Measurements from ENCODE around the gene CRACR2B.

GRCh38 chr11:839875-840617 lies 12.3 kb downstream of the CRACR2B start:
- TF ChIP-seq MAFK (conservative IDR thresholded peaks at IDR 0.05 in 1 of 2, IDR thresholded peaks at IDR 0.05 in 1 of 2; ENCODE audit: low read length in 2 of 2) (no peak), NR3C1 (CRISPR knock-in tag; IDR thresholded peaks at IDR 0.05) (no peak), ZNF274 (CRISPR knock-in tag; IDR thresholded peaks at IDR 0.05) (no peak; the same call in 1 of the 2 replicates), POLR2A (IDR thresholded peaks at IDR 0.05; ENCODE audit: insufficient read depth in 1 of 2, low read depth in 2 of 2, low read length in 2 of 2) (no peak), MXD3 (CRISPR knock-in tag; IDR thresholded peaks at IDR 0.05) (no peak), KDM1A (CRISPR knock-in tag; IDR thresholded peaks at IDR 0.05) (no peak), HOXA9 (CRISPR knock-in tag; IDR thresholded peaks at IDR 0.05; ENCODE audit: borderline replicate concordance) (no peak), ZNF740 (CRISPR knock-in tag; IDR thresholded peaks at IDR 0.05) (peak; percentile 64; the same call in 1 of the 2 replicates), HINFP (CRISPR knock-in tag; IDR thresholded peaks at IDR 0.05; ENCODE audit: low read depth) (no peak), EP300 (IDR thresholded peaks at IDR 0.05; ENCODE audit: low read depth in 2 of 2, low read length in 2 of 2) (no peak), EP300 (CRISPR knock-in tag; IDR thresholded peaks at IDR 0.05; ENCODE audit: borderline replicate concordance) (no peak), RFX5 (IDR thresholded peaks at IDR 0.05; ENCODE audit: low read depth, low read length) (no peak), ZSCAN30 (CRISPR knock-in tag; IDR thresholded peaks at IDR 0.05) (no peak), ZNF781 (CRISPR knock-in tag; IDR thresholded peaks at IDR 0.05; ENCODE audit: borderline replicate concordance, not compliant biosample characterization) (no peak)
- TF ChIP-seq, protein P1, sequence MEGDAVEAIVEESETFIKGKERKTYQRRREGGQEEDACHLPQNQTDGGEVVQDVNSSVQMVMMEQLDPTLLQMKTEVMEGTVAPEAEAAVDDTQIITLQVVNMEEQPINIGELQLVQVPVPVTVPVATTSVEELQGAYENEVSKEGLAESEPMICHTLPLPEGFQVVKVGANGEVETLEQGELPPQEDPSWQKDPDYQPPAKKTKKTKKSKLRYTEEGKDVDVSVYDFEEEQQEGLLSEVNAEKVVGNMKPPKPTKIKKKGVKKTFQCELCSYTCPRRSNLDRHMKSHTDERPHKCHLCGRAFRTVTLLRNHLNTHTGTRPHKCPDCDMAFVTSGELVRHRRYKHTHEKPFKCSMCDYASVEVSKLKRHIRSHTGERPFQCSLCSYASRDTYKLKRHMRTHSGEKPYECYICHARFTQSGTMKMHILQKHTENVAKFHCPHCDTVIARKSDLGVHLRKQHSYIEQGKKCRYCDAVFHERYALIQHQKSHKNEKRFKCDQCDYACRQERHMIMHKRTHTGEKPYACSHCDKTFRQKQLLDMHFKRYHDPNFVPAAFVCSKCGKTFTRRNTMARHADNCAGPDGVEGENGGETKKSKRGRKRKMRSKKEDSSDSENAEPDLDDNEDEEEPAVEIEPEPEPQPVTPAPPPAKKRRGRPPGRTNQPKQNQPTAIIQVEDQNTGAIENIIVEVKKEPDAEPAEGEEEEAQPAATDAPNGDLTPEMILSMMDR (CRISPR knock-in tag; IDR thresholded peaks at IDR 0.05), result peak; percentile 50

Measured in HepG2 (cell line).